Cardiac muscle cell (in vitro differentiated cells and primary cell): ENCODE results near the gene HK1. TPM values are rescaled to one million over a fixed set of nuclear protein-coding genes. Genes with fewer than 3 reads are reported as not detected.
"Not testable (repeated sequence)": the region's sequence is repeated elsewhere in the genome, so short reads cannot be mapped to it uniquely, and the experiment has no call there.

Experiments used
- DNase-seq, 2 donors: peaks; one replicate each; pipeline versions ENCODE4 v3.0.0 to v3.0.0-alpha.2; 2010 to 2017; ENCODE audit warnings: low read depth in 1 of 2, low spot score in 1 of 2
- H3K27ac ChIP-seq: fragments of 200-600 bp; sonication (generic); 2 replicates; pipeline ENCODE4 v1.5.1; 2016
- H3K27me3 ChIP-seq: fragments of 200-600 bp; sonication (generic); 2 replicates; pipeline ENCODE4 v1.6.0; 2016; ENCODE audit warnings: control low read depth
- H3K36me3 ChIP-seq: fragments of 200-600 bp; sonication (generic); 2 replicates; pipeline ENCODE4 v1.5.1; 2016; ENCODE audit warnings: control low read depth
- H3K4me1 ChIP-seq: fragments of 200-600 bp; sonication (generic); 2 replicates; pipeline ENCODE4 v1.8.1; 2017; ENCODE audit warnings: low read depth, mild to moderate bottlenecking, mixed run types
- H3K4me3 ChIP-seq: fragments of 200-600 bp; sonication (generic); 2 replicates; pipeline ENCODE4 v1.5.1; 2016; ENCODE audit warnings: mild to moderate bottlenecking
- H3K9me3 ChIP-seq: fragments of 200-600 bp; sonication (generic); 2 replicates; pipeline ENCODE4 v1.5.1; 2017; ENCODE audit warnings: low read depth, mild to moderate bottlenecking, control low read depth
- polyA plus RNA-seq: library from polyadenylated mRNA; unstranded; fragments of >200 nt; fragmentation: Nextera tagmentation; extraction: Ambion mirVana; gene quantifications from 2 replicates; pipeline ENCODE4 v1.2.1, GENCODE V29; 2016
- total RNA-seq: library from RNA; depleted of rRNA; stranded (reverse); fragments of >200 nt; gene quantifications from 2 replicates; pipeline ENCODE4 v1.2.3, GENCODE V29; 2016
- TF ChIP-seq, protein P1 (sequence below): IDR thresholded peaks from 2 replicates; pipeline ENCODE4 v1.5.1; 2012; ENCODE audit warnings: low read depth, mild to moderate bottlenecking, low read length

The HK1 gene
- total and polyA plus RNA-seq, 2 experiments from 2014 or later, result 324 to 347 TPM

GRCh38 chr10:69276503-69276902, 1.8 kb upstream of the HK1 start:
- H3K4me1 ChIP-seq, result peaks cover 10% of the 10 kb centered on the region
- DNase-seq, result no peak
- TF ChIP-seq, protein P1, sequence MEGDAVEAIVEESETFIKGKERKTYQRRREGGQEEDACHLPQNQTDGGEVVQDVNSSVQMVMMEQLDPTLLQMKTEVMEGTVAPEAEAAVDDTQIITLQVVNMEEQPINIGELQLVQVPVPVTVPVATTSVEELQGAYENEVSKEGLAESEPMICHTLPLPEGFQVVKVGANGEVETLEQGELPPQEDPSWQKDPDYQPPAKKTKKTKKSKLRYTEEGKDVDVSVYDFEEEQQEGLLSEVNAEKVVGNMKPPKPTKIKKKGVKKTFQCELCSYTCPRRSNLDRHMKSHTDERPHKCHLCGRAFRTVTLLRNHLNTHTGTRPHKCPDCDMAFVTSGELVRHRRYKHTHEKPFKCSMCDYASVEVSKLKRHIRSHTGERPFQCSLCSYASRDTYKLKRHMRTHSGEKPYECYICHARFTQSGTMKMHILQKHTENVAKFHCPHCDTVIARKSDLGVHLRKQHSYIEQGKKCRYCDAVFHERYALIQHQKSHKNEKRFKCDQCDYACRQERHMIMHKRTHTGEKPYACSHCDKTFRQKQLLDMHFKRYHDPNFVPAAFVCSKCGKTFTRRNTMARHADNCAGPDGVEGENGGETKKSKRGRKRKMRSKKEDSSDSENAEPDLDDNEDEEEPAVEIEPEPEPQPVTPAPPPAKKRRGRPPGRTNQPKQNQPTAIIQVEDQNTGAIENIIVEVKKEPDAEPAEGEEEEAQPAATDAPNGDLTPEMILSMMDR, result no peak
- H3K27me3 ChIP-seq, result no peaks in the 10 kb centered on the region
- H3K36me3 ChIP-seq, result no peaks in the 10 kb centered on the region
- H3K27ac ChIP-seq, result no peak overlapping the region
- H3K9me3 ChIP-seq, result no peaks in the 10 kb centered on the region
- H3K4me3 ChIP-seq, result no peak overlapping the region

DNA sequence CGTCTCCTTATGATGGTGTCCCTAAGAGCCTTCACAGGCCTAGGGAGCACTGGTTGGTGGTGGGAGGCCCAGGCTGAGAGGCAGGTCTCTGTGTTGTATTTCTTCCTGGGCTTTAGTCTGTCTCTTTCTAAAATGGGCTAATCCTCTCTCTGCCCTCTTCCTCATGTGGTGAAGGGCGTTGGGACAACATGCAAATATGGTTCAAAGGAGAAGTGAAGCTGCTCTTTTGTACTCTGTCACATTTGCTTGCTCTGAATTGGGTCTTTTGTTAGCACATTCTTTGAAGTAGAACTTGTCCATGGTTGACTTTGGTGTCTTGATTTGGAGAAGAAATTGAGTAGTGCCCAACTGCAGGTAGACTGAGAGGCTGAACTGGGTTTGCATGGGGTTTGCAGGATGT, 814 bp downstream of the HK1 start:
- H3K4me1 ChIP-seq, result peaks cover 10% of the 10 kb centered on the region
- no peak overlapping the region for H3K4me3 ChIP-seq
- no peak for DNase-seq
- H3K36me3 ChIP-seq, result no peaks in the 10 kb centered on the region
- H3K9me3 ChIP-seq, result no peaks in the 10 kb centered on the region
- H3K27ac ChIP-seq, result peak overlapping the region; percentile 74
- no peaks in the 10 kb centered on the region for H3K27me3 ChIP-seq
- TF ChIP-seq, protein P1, result no peak

GRCh38 chr10:69281507-69282413, 3.5 kb downstream of the HK1 start:
- no peak for DNase-seq
- Histone ChIP-seq H3K27me3 (no peaks in the 10 kb centered on the region), H3K27ac (no peak overlapping the region), H3K4me3 (no peak overlapping the region), H3K4me1 (peaks cover 14% of the 10 kb centered on the region), H3K36me3 (no peaks in the 10 kb centered on the region), H3K9me3 (no peaks in the 10 kb centered on the region)
- TF ChIP-seq, protein P1, result no peak

- not testable (repeated sequence) for H3K4me1 ChIP-seq, H3K4me3 ChIP-seq, H3K27ac ChIP-seq, H3K27me3 ChIP-seq, H3K9me3 ChIP-seq, H3K36me3 ChIP-seq, DNase-seq
These were observed 6.1 kb downstream of the HK1 start for GRCh38 chr10:69284402-69284801.

GRCh38 chr10:69285699-69286098, 7.4 kb downstream of the HK1 start:
- Histone ChIP-seq H3K27me3 (no peaks in the 10 kb centered on the region), H3K27ac (peak overlapping the region; percentile 15), H3K4me3 (no peak overlapping the region), H3K4me1 (peaks cover 4% of the 10 kb centered on the region), H3K36me3 (no peaks in the 10 kb centered on the region), H3K9me3 (no peaks in the 10 kb centered on the region)
- DNase-seq, result peak in 1 of 2 donors; percentile 36
- TF ChIP-seq, protein P1, result no peak

- no peaks in the 10 kb centered on the region for H3K36me3 ChIP-seq
- H3K27ac ChIP-seq, result no peak overlapping the region
- no peak overlapping the region for H3K4me3 ChIP-seq
- no peaks in the 10 kb centered on the region for H3K27me3 ChIP-seq
- no peaks in the 10 kb centered on the region for H3K9me3 ChIP-seq
- DNase-seq, result no peak
- peaks cover 4% of the 10 kb centered on the region for H3K4me1 ChIP-seq
- TF ChIP-seq, protein P1, result no peak
These were observed 8.9 kb downstream of the HK1 start for GRCh38 chr10:69287181-69287580.
